ENCODE results near the gene NHLRC4. TPM values are rescaled to one million over a fixed set of nuclear protein-coding genes. Genes with fewer than 3 reads are reported as not detected.

The NHLRC4 gene
- polyA plus RNA-seq, 3 donors, result 0.29 to 0.57 (median 0.36) TPM

GRCh38 chr16:524274-525040, 42.3 kb upstream of the NHLRC4 start:
- TF ChIP-seq, protein P1, sequence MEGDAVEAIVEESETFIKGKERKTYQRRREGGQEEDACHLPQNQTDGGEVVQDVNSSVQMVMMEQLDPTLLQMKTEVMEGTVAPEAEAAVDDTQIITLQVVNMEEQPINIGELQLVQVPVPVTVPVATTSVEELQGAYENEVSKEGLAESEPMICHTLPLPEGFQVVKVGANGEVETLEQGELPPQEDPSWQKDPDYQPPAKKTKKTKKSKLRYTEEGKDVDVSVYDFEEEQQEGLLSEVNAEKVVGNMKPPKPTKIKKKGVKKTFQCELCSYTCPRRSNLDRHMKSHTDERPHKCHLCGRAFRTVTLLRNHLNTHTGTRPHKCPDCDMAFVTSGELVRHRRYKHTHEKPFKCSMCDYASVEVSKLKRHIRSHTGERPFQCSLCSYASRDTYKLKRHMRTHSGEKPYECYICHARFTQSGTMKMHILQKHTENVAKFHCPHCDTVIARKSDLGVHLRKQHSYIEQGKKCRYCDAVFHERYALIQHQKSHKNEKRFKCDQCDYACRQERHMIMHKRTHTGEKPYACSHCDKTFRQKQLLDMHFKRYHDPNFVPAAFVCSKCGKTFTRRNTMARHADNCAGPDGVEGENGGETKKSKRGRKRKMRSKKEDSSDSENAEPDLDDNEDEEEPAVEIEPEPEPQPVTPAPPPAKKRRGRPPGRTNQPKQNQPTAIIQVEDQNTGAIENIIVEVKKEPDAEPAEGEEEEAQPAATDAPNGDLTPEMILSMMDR (IDR thresholded peaks at IDR 0.05), result no peak
- H3K36me3 Mint-ChIP-seq, result peaks cover 0 to under 1% of the 10 kb centered on the region in 2 donors
- no peak overlapping the region for H3K4me2 ChIP-seq (replicated peaks; ENCODE audit: extremely low read depth, low read length, poor library complexity, severe bottlenecking)

DNA sequence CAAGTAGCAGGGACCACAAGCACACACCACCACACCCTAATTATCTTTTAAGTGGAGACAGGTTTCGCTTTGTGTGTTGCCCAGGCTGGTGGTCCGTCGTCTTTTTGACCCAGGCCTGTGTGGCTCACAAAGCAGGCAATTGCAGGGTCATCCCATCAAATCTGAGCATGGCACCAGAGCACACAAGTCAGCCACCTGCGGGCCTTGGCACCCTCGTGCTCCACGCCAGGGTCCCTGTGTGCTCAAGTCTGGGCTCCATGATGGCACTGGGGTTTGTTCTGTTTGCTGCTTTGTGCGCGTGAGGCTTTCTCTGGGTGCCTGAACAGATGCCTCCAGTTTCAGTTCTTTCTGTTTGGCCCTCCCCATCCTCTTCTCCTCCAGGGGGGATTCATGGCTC, 41.7 kb upstream of the NHLRC4 start:
- Histone ChIP-seq H3K4me2 (replicated peaks; ENCODE audit: extremely low read depth, low read length, poor library complexity, severe bottlenecking) (no peak overlapping the region), H3K79me2 (ENCODE audit: insufficient read depth, low read length) (peaks cover 29% of the 10 kb centered on the region), H3K4me1 (ENCODE audit: control insufficient read depth in 1 of 2, insufficient read depth in 2 of 2, low read length in 2 of 2) (peaks cover 29 to 40% of the 10 kb centered on the region in 2 donors), H3K36me3 (replicated peaks in 1 of 2; ENCODE audit: control insufficient read depth in 1 of 2, insufficient read depth in 2 of 2, low read length in 2 of 2) (peaks cover 0 to under 1% of the 10 kb centered on the region in 2 donors), H3K4me3 (replicated peaks in 1 of 3; ENCODE audit: low read depth in 2 of 3, low read length in 3 of 3) (no peak overlapping the region), H3K27ac (ENCODE audit: low read depth in 1 of 2, low read length in 2 of 2) (no peak overlapping the region), H3K27me3 (ENCODE audit: control insufficient read depth in 2 of 2, insufficient read depth in 2 of 2, low read length in 2 of 2) (no peaks in the 10 kb centered on the region), H3K9me3 (replicated peaks in 1 of 2; ENCODE audit: control insufficient read depth in 1 of 2, insufficient read depth in 1 of 2, low read length in 2 of 2) (no peaks in the 10 kb centered on the region), H4K20me1 (ENCODE audit: insufficient read depth, low read length) (peaks cover 26% of the 10 kb centered on the region), H3K9ac (ENCODE audit: insufficient read depth, low read length, poor library complexity, severe bottlenecking) (no peak overlapping the region), H2AFZ (ENCODE audit: insufficient read depth, low read depth, low read length, poor library complexity, severe bottlenecking) (no peak overlapping the region)
- Mint-ChIP-seq H3K27me3 (ENCODE audit: low read depth in 3 of 3) (peaks cover 0 to 2% (median 1%) of the 10 kb centered on the region in 3 donors), H3K4me3 (no peak overlapping the region), H3K27ac (peak overlapping the region in 1 of 7 donors; percentile 72), H3K36me3 (peaks cover 2 to 7% of the 10 kb centered on the region in 2 donors), H3K4me1 (peaks cover 35% of the 10 kb centered on the region), H3K9me3 (no peaks in the 10 kb centered on the region)
- intact Hi-C loops (cut with micrococcal nuclease), result loop anchor here (5.0 kb wide), 3 partner anchors 112 to 128 kb away; partner anchors contain the start of genes METTL26 (in 2 of the 2), DECR2 (in 1 of the 2) and NME4 (in 1 of the 2)
- no peak for DNase-seq
- TF ChIP-seq, protein P1 (IDR thresholded peaks at IDR 0.05), result no peak
- 90% methylated on average over 6 of the region's 8 CpGs for WGBS (ENCODE audit: insufficient coverage)

More at GRCh38 chr16:524274-525040, 42.3 kb upstream of the NHLRC4 start:
- H3K27me3 ChIP-seq (ENCODE audit: control insufficient read depth in 2 of 2, insufficient read depth in 2 of 2, low read length in 2 of 2), result no peaks in the 10 kb centered on the region
- 89% methylated on average over 15 of the region's 24 CpGs for WGBS (ENCODE audit: insufficient coverage)
- H3K4me3 Mint-ChIP-seq, result no peak overlapping the region
- H3K27ac Mint-ChIP-seq, result no peak overlapping the region
- no peak overlapping the region for H2AFZ ChIP-seq (ENCODE audit: insufficient read depth, low read depth, low read length, poor library complexity, severe bottlenecking)
- H3K27ac ChIP-seq (ENCODE audit: low read depth in 1 of 2, low read length in 2 of 2), result no peak overlapping the region
- DNase-seq, result no peak
- H3K27me3 Mint-ChIP-seq (ENCODE audit: low read depth in 3 of 3), result peaks cover 0 to 2% (median 1%) of the 10 kb centered on the region in 3 donors
- no peaks in the 10 kb centered on the region for H3K9me3 Mint-ChIP-seq
- H3K4me3 ChIP-seq (replicated peaks in 1 of 3; ENCODE audit: low read depth in 2 of 3, low read length in 3 of 3), result no peak overlapping the region
- H3K4me1 ChIP-seq (ENCODE audit: control insufficient read depth in 1 of 2, insufficient read depth in 2 of 2, low read length in 2 of 2), result peaks cover 24 to 34% of the 10 kb centered on the region in 2 donors
- peaks cover 20% of the 10 kb centered on the region for H4K20me1 ChIP-seq (ENCODE audit: insufficient read depth, low read length)
- H3K9me3 ChIP-seq (replicated peaks in 1 of 2; ENCODE audit: control insufficient read depth in 1 of 2, insufficient read depth in 1 of 2, low read length in 2 of 2), result no peaks in the 10 kb centered on the region
- no peaks in the 10 kb centered on the region for H3K36me3 ChIP-seq (replicated peaks in 1 of 2; ENCODE audit: control insufficient read depth in 1 of 2, insufficient read depth in 2 of 2, low read length in 2 of 2)
- peaks cover 29% of the 10 kb centered on the region for H3K4me1 Mint-ChIP-seq
- H3K79me2 ChIP-seq (ENCODE audit: insufficient read depth, low read length), result peaks cover 23% of the 10 kb centered on the region
- no peak overlapping the region for H3K9ac ChIP-seq (ENCODE audit: insufficient read depth, low read length, poor library complexity, severe bottlenecking)
- intact Hi-C loops (cut with micrococcal nuclease), result loop anchor here (5.0 kb wide), 3 partner anchors 113 to 127 kb away; partner anchors contain the start of genes METTL26 (in 2 of the 2), DECR2 (in 1 of the 2) and NME4 (in 1 of the 2)

Measured in CD14-positive monocyte (primary cell).